Lung (tissue), 12 donors: ENCODE results near the gene FES. TPM values are rescaled to one million over a fixed set of nuclear protein-coding genes. Genes with fewer than 3 reads are reported as not detected.
"Not testable (repeated sequence)": the region's sequence is repeated elsewhere in the genome, so short reads cannot be mapped to it uniquely, and the experiment has no call there.

ENCODE experiments used
- ATAC-seq: fragments of 200-7000 bp; cut with Tn5 transposase; one replicate; pipeline ENCODE4 v1.9.1; 2020; ENCODE audit warnings: moderate number of reproducible peaks; ENCODE audit not compliant: insufficient read depth, low FRiP score
- DNase-seq, 3 donors: peaks; one replicate each; pipeline ENCODE4 v3.0.0-alpha.2; 2013 to 2017
- H3K27ac ChIP-seq, 2 donors: one replicate each; pipeline ENCODE4 v1.5.1; 2013; ENCODE audit warnings: mild to moderate bottlenecking in 2 of 2, moderate library complexity in 2 of 2, control low read depth in 1 of 2, inconsistent platforms in 1 of 2, low read depth in 1 of 2, low read length in 1 of 2
- H3K27me3 ChIP-seq, 3 donors: one replicate each; pipeline ENCODE4 v1.5.1; 2013; ENCODE audit warnings: low read length in 2 of 3; ENCODE audit not compliant: control insufficient read depth in 3 of 3, insufficient read depth in 3 of 3
- H3K36me3 ChIP-seq, 4 donors: one replicate each; pipeline ENCODE4 v1.5.1; 2013; ENCODE audit warnings: low read length in 4 of 4, mild to moderate bottlenecking in 1 of 4, moderate library complexity in 1 of 4; ENCODE audit not compliant: control insufficient read depth in 4 of 4, insufficient read depth in 4 of 4
- H3K4me1 ChIP-seq, 5 donors: one replicate each; pipeline ENCODE4 v1.5.1; 2013; ENCODE audit warnings: low read length in 5 of 5, mild to moderate bottlenecking in 2 of 5, moderate library complexity in 1 of 5; ENCODE audit not compliant: control insufficient read depth in 5 of 5, insufficient read depth in 5 of 5
- H3K4me3 ChIP-seq: one replicate; pipeline ENCODE4 v1.5.1; 2013; ENCODE audit warnings: mild to moderate bottlenecking, control low read depth, moderate library complexity
- H3K9ac ChIP-seq, 2 donors: one replicate each; pipeline ENCODE4 v1.5.1; 2013; ENCODE audit warnings: low read length in 2 of 2, control low read depth in 1 of 2; ENCODE audit not compliant: insufficient read depth in 1 of 2
- H3K9me3 ChIP-seq, 4 donors: one replicate each; pipeline ENCODE4 v1.5.1; 2013; ENCODE audit warnings: low read length in 3 of 4, mild to moderate bottlenecking in 1 of 4, moderate library complexity in 1 of 4; ENCODE audit not compliant: control insufficient read depth in 4 of 4, insufficient read depth in 3 of 4
- WGBS, 2 donors: extraction: QIAGEN DNeasy Blood & Tissue Kit; methylation state at CpG; one replicate each; pipeline ENCODE4 v1.1.7; 2013; 5-methylcytosine and 5-hydroxymethylcytosine counted together
- polyA plus RNA-seq, 2 donors: library from polyadenylated mRNA; stranded (reverse); fragments of 200-250 nt; gene quantifications; one replicate each; pipeline ENCODE4 v1.2.1, GENCODE V29; 2013
- total RNA-seq, 2 donors: library from RNA; depleted of rRNA in 1 of 2; stranded (reverse); fragments of >200 nt in 1 of 2; gene quantifications; one replicate each; pipeline ENCODE4 v1.2.1, GENCODE V29; 2014 to 2021
- TF ChIP-seq, protein P1 (sequence below): IDR thresholded peaks from 2 replicates; pipeline ENCODE4 v1.5.1; 2012; ENCODE audit warnings: mild to moderate bottlenecking; ENCODE audit errors: control extremely low read depth, extremely low read depth
- donor health status: control.
- donor health status: control.
- donor health status: Bipolar disorder and iron deficiency.
- donor health status: healthy.
- donor health status: DM: yes; HTN: yes; CAD: no.

Gene FES
- total and polyA plus RNA-seq, 4 donors = 25.7 to 104 (median 55.5) TPM

DNA sequence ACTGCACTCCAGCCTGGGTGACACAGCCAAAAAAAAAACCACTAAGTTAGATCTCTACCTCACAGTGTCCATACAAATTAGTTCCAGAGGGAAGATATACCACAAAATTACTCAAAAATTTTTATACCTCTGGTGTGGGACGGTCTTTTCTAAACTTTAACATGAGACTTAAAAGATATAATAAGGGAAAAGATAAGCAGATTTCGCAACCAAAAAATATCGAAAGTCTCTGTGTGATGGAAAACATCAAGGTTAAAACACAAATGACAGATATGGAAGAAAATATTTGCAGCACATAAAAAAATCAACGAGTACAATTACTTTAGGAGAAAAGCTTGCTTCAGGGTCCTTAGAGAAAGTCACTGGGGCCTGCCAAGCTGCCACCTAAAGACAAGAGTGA lies 37.6 kb downstream of the FES start:
- WGBS, 2 donors = 84 to 87% methylated on average over 4 of the region's 4 CpGs
- H3K4me1 ChIP-seq = no peaks in the 10 kb centered on the region
- TF ChIP-seq, protein P1, sequence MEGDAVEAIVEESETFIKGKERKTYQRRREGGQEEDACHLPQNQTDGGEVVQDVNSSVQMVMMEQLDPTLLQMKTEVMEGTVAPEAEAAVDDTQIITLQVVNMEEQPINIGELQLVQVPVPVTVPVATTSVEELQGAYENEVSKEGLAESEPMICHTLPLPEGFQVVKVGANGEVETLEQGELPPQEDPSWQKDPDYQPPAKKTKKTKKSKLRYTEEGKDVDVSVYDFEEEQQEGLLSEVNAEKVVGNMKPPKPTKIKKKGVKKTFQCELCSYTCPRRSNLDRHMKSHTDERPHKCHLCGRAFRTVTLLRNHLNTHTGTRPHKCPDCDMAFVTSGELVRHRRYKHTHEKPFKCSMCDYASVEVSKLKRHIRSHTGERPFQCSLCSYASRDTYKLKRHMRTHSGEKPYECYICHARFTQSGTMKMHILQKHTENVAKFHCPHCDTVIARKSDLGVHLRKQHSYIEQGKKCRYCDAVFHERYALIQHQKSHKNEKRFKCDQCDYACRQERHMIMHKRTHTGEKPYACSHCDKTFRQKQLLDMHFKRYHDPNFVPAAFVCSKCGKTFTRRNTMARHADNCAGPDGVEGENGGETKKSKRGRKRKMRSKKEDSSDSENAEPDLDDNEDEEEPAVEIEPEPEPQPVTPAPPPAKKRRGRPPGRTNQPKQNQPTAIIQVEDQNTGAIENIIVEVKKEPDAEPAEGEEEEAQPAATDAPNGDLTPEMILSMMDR = no peak
- DNase-seq (no peak), ATAC-seq (no peak)
- no peak overlapping the region for H3K4me3 ChIP-seq
- H3K27me3 ChIP-seq = no peaks in the 10 kb centered on the region
- no peak overlapping the region for H3K9ac ChIP-seq
- peaks cover 20 to 32% (median 25%) of the 10 kb centered on the region in 4 donors for H3K36me3 ChIP-seq
- H3K9me3 ChIP-seq = no peaks in the 10 kb centered on the region
- H3K27ac ChIP-seq = no peak overlapping the region

DNA sequence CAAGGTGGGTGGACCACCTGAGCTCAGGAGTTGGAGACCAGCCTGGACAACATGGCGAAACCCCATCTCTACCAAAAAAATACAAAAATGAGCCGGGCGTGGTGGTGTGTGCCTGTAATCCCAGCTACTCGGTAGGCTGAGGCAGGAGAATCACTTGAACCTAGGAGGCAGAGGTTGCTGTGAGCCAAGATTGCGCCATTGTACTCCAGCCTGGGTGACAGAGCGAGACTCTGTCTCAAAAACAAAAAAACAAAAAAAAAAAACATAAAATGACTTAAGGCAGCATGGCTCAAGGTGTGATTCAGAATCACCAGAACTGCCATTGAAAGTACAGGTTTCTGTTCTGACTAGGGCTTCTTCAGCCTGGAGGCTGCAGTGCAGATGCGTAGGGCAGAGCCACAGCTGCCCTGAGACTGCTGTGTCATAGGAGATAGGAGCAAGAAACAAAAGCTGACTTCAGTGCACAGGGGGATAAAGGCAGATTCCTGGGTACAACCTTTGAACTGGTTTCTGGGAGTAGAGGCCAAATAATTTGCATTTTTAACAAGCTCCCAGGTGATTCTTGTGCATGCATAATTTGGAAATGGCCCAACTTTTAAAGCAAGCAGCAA lies 38.5 kb downstream of the FES start:
- not testable (repeated sequence) for H3K27me3 ChIP-seq, H3K4me3 ChIP-seq, DNase-seq, H3K9me3 ChIP-seq, H3K9ac ChIP-seq, ATAC-seq, H3K27ac ChIP-seq, H3K4me1 ChIP-seq
- peaks cover 16 to 24% (median 19%) of the 10 kb centered on the region in 4 donors for H3K36me3 ChIP-seq
- WGBS, 2 donors = 90 to 95% methylated on average over 7 of the region's 7 CpGs

DNA sequence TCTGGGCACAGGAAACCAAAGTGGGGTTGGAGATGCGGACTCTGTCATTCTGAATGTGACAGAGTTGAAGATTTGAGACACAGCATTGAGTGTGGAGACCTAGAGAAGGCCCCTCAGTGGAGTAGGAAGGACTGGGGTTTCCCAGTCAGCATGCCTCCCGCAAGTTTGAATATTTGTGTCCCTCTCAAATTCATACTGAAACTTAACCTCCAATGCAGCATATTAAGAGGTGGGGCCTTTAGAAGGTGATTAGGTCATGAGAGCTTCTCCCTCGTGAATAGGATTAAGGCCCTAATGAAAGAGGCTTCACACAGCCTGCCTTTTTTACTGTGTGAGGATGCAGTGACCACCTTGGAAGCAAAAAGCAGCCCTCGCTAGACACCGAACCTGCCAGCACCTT lies 40.1 kb downstream of the FES start:
- 86 to 92% methylated on average over 5 of the region's 5 CpGs for WGBS, 2 donors
- ATAC-seq (no peak), DNase-seq (no peak)
- no peak overlapping the region for H3K4me3 ChIP-seq
- peaks cover 0 to 3% (median 0%) of the 10 kb centered on the region in 5 donors for H3K4me1 ChIP-seq
- H3K27me3 ChIP-seq = no peaks in the 10 kb centered on the region
- TF ChIP-seq, protein P1 = no peak
- no peaks in the 10 kb centered on the region for H3K9me3 ChIP-seq
- no peak overlapping the region for H3K9ac ChIP-seq
- no peak overlapping the region for H3K27ac ChIP-seq
- H3K36me3 ChIP-seq = peaks cover 6 to 17% (median 10%) of the 10 kb centered on the region in 4 donors

DNA sequence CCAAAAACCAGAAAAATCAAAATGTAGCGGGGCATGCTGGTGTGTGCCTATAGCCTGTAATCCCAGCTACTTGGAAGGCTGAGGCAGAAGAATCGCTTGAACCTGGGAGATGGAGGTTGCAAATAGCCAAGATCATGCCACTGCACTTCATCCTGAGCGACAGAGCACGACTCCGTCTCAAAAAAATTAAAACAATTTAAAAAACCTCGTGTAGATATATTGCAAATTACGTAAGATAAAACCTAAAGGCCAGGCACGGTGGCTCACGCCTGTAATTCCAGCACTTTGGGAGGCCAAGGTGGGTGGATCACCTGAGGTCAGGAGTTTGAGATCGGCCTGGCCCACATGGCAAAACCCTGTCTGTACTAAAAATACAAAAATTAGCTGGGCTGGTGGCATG lies 42.5 kb downstream of the FES start:
- not testable (repeated sequence) for H3K27me3 ChIP-seq, H3K36me3 ChIP-seq, H3K9ac ChIP-seq, DNase-seq, ATAC-seq, H3K4me3 ChIP-seq, H3K9me3 ChIP-seq, H3K27ac ChIP-seq
- WGBS, 2 donors = 91 to 95% methylated on average over 10 of the region's 10 CpGs
- peaks cover 0 to 13% (median 4%) of the 10 kb centered on the region in 5 donors for H3K4me1 ChIP-seq

DNA sequence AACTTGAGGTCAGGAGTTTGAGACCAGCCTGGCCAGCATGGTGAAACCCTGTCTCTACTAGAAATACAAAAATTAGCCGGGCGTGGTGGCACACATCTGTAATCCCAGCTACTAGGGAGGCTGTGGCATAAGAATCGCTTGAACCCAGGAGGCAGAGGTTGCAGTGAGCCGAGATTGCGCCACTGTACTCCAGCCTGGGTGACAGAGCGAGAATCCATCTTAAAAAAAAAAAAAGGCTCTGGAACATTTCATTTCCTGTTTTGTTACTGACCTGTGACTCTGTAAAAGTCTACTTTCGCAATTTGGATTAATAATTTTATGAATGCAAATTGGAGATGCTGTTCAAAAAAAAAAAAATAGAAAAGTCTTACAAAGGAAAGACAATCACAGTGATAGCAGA lies 43.8 kb downstream of the FES start:
- not testable (repeated sequence) for DNase-seq, H3K27ac ChIP-seq, H3K27me3 ChIP-seq, H3K9ac ChIP-seq, H3K9me3 ChIP-seq, H3K36me3 ChIP-seq, H3K4me3 ChIP-seq, ATAC-seq
- 47 to 78% methylated on average over 7 of the region's 7 CpGs for whole genome bisulfite sequencing, 2 donors
- H3K4me1 ChIP-seq = peaks cover 0 to 18% (median 7%) of the 10 kb centered on the region in 5 donors
